Nephron progenitor cell (in vitro differentiated cells): ENCODE measurements around the gene RNF126.

Source experiments
- DNase-seq: peaks from one replicate; pipeline ENCODE4 v3.0.0; 2021
- H3K27ac Mint-ChIP-seq: 2 replicates; pipeline ENCODE4 v1.8.0; 2021; ENCODE audit warnings: mild to moderate bottlenecking, moderate library complexity, mixed read lengths
- H3K27me3 Mint-ChIP-seq: 2 replicates; pipeline ENCODE4 v1.8.0; 2021; ENCODE audit warnings: mild to moderate bottlenecking, low read depth, mixed read lengths; ENCODE audit not compliant: poor library complexity
- H3K36me3 Mint-ChIP-seq: 2 replicates; pipeline ENCODE4 v1.8.0; 2021; ENCODE audit warnings: low read depth, mixed read lengths
- H3K4me1 Mint-ChIP-seq: 2 replicates; pipeline ENCODE4 v1.8.0; 2021; ENCODE audit warnings: mixed read lengths
- H3K4me3 Mint-ChIP-seq: 2 replicates; pipeline ENCODE4 v1.8.0; 2021; ENCODE audit warnings: mild to moderate bottlenecking, moderate library complexity, mixed read lengths
- H3K9me3 Mint-ChIP-seq: 2 replicates; pipeline ENCODE4 v1.8.0; 2021; ENCODE audit warnings: mild to moderate bottlenecking, moderate library complexity, mixed read lengths
- CTCF ChIP-seq: fragments of 200-600 bp; sonication (generic); IDR thresholded peaks from 2 replicates; pipeline ENCODE4 v1.5.0; 2021; ENCODE audit warnings: antibody characterized with exemption

Gene RNF126

GRCh38 chr19:680287-681028 lies 17.4 kb upstream of the RNF126 start:
- Mint-ChIP-seq H3K27me3 (peaks cover 15% of the 10 kb centered on the region), H3K27ac (peak overlapping the region; percentile 98), H3K4me3 (peak overlapping the region; percentile 86), H3K9me3 (no peaks in the 10 kb centered on the region), H3K36me3 (no peaks in the 10 kb centered on the region), H3K4me1 (peaks cover 13% of the 10 kb centered on the region)
- DNase-seq, result peak; percentile 100
- TF ChIP-seq CTCF, result no peak

- Mint-ChIP-seq H3K9me3 (no peaks in the 10 kb centered on the region), H3K4me1 (peaks cover 19% of the 10 kb centered on the region), H3K4me3 (peak overlapping the region; percentile 80), H3K27ac (no peak overlapping the region), H3K36me3 (no peaks in the 10 kb centered on the region), H3K27me3 (peaks cover 18% of the 10 kb centered on the region)
- TF ChIP-seq CTCF, result no peak
- DNase-seq, result peak; percentile 61
Measured at GRCh38 chr19:679418-680286, 16.6 kb upstream of the RNF126 start.

GRCh38 chr19:678791-679388 lies 15.9 kb upstream of the RNF126 start:
- Mint-ChIP-seq H3K9me3 (no peaks in the 10 kb centered on the region), H3K36me3 (no peaks in the 10 kb centered on the region), H3K4me1 (peaks cover 21% of the 10 kb centered on the region), H3K27ac (no peak overlapping the region), H3K4me3 (peak overlapping the region; percentile 80), H3K27me3 (peaks cover 22% of the 10 kb centered on the region)
- no peak for DNase-seq
- no peak for TF ChIP-seq CTCF

DNA sequence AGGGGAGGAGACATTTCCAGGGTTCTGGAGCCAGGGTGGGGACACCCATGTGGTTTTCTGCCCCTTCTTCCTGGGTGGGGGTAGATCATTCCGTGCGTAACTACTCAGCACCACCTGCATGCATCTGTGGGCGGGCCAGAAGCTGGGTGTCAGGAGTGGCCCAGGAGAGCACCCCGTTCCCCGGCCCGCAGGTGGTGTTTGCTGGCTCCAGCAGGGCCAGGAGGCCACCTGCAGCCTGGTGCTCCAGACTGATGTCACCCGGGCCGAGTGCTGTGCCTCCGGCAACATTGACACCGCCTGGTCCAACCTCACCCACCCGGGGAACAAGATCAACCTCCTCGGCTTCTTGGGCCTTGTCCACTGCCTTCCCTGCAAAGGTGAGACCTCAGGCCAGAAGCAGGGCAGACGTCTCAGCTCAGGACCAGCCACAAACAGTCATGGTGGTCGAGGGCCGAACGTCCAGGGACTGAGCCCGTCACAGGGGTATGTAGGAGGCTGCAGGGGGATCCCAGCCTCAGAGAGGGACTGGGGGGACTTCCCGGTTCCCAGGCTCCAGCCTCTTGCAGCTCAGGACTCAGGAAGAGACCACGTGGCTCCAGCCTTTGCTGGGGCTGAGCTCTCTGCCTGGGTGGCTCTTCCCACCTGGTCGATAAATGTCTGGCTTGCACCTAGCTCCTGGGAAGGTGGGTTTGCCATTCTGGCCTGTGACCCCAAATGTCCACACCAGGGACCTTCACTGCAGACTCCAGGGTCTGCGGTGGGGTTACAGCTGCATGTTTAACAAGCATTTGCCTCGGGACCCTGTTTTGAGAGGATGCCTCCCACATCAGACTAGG lies 14.8 kb upstream of the RNF126 start:
- no peaks in the 10 kb centered on the region for H3K9me3 Mint-ChIP-seq
- no peak for DNase-seq

More for the DNA sequence above, 14.8 kb upstream of the RNF126 start:
- Mint-ChIP-seq H3K27me3 (peaks cover 22% of the 10 kb centered on the region), H3K4me3 (peak overlapping the region; percentile 30), H3K36me3 (no peaks in the 10 kb centered on the region), H3K27ac (no peak overlapping the region), H3K4me1 (peaks cover 26% of the 10 kb centered on the region)
- TF ChIP-seq CTCF, result no peak
